ENCODE results near the gene COA3.

DNA sequence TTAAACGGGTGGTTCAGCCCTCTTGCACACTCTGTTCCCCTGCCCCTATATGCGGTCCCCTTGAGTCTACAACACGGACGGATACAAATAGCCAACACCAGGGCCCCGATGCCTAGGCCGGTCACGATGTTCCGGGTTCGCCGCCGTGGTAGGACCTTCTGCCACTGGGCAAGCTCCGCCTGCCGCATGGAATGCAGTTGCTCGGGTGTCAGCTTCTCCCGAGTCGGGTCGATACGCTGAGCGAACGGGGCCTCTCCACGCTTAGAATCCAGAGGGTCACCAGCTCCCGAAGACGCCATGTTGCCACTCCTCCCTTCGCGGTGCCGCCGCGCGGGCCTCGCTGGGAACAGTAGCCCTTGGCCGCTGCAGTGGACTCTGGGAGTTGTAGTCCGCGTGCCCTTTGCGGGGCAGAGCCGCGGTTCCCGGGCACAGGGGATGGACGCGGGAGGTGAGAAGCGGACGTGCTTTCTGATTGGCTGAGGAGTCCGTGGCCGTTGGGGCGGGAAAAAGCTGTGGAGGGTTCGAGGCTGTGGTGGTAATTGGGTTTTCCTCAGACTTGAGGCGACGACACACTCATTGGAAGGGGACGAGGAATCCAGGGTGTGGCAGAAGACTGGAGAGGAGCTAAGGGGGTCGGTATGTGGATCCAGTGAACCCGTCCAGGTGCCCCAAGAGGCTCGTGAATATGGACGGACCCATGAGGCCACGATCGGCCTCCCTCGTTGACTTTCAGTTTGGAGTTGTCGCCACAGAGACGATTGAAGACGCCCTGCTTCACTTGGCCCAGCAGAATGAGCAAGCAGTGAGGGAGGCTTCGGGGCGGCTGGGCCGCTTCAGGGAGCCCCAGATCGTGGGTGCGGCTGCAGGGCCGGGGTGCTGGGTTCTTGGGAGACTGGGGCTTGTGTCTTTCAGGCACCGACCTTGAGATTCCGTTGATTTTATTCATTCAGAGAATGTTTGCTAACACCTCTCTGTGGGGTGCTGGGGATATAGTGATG, at the start of gene COA3, which contains the start of gene CNTD1:
- TF ChIP-seq, protein P1, sequence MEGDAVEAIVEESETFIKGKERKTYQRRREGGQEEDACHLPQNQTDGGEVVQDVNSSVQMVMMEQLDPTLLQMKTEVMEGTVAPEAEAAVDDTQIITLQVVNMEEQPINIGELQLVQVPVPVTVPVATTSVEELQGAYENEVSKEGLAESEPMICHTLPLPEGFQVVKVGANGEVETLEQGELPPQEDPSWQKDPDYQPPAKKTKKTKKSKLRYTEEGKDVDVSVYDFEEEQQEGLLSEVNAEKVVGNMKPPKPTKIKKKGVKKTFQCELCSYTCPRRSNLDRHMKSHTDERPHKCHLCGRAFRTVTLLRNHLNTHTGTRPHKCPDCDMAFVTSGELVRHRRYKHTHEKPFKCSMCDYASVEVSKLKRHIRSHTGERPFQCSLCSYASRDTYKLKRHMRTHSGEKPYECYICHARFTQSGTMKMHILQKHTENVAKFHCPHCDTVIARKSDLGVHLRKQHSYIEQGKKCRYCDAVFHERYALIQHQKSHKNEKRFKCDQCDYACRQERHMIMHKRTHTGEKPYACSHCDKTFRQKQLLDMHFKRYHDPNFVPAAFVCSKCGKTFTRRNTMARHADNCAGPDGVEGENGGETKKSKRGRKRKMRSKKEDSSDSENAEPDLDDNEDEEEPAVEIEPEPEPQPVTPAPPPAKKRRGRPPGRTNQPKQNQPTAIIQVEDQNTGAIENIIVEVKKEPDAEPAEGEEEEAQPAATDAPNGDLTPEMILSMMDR (IDR thresholded peaks at IDR 0.05; ENCODE audit: insufficient read depth, low read length), result no peak
- no peak for TF ChIP-seq GABPA (IDR thresholded peaks at IDR 0.05; ENCODE audit: low read depth)
- TF ChIP-seq POLR2AphosphoS5 (IDR thresholded peaks at IDR 0.05; ENCODE audit: low read depth), result peak; percentile 25; the same call in 1 of the 2 replicates
- TF ChIP-seq, protein P2, sequence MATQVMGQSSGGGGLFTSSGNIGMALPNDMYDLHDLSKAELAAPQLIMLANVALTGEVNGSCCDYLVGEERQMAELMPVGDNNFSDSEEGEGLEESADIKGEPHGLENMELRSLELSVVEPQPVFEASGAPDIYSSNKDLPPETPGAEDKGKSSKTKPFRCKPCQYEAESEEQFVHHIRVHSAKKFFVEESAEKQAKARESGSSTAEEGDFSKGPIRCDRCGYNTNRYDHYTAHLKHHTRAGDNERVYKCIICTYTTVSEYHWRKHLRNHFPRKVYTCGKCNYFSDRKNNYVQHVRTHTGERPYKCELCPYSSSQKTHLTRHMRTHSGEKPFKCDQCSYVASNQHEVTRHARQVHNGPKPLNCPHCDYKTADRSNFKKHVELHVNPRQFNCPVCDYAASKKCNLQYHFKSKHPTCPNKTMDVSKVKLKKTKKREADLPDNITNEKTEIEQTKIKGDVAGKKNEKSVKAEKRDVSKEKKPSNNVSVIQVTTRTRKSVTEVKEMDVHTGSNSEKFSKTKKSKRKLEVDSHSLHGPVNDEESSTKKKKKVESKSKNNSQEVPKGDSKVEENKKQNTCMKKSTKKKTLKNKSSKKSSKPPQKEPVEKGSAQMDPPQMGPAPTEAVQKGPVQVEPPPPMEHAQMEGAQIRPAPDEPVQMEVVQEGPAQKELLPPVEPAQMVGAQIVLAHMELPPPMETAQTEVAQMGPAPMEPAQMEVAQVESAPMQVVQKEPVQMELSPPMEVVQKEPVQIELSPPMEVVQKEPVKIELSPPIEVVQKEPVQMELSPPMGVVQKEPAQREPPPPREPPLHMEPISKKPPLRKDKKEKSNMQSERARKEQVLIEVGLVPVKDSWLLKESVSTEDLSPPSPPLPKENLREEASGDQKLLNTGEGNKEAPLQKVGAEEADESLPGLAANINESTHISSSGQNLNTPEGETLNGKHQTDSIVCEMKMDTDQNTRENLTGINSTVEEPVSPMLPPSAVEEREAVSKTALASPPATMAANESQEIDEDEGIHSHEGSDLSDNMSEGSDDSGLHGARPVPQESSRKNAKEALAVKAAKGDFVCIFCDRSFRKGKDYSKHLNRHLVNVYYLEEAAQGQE (IDR thresholded peaks at IDR 0.05; ENCODE audit: insufficient replicate concordance, low read depth), result no peak
- TF ChIP-seq SPI1 (IDR thresholded peaks at IDR 0.05; ENCODE audit: borderline replicate concordance, low read depth), result no peak
